LNCaP clone FGC (cell line): Measurements from ENCODE around the gene ABHD6.
A peak's percentile ranks its signal among the peaks of the same experiment; 100 is the strongest.

ENCODE experiments used
- DNase-seq: peaks from one replicate; pipeline ENCODE4 v3.0.0-alpha.2; 2011; ENCODE audit warnings: low read depth
- H3K4me3 ChIP-seq: 2 replicates; pipeline ENCODE4 v1.5.1; 2011; ENCODE audit warnings: mild to moderate bottlenecking, low read depth, low read length, control low read depth
- TF ChIP-seq, protein P1 (sequence below): IDR thresholded peaks from 2 replicates; pipeline ENCODE4 v1.5.1; 2012; ENCODE audit warnings: mild to moderate bottlenecking; ENCODE audit not compliant: control insufficient read depth, insufficient read depth; ENCODE audit errors: extremely low read depth

Gene ABHD6

DNA sequence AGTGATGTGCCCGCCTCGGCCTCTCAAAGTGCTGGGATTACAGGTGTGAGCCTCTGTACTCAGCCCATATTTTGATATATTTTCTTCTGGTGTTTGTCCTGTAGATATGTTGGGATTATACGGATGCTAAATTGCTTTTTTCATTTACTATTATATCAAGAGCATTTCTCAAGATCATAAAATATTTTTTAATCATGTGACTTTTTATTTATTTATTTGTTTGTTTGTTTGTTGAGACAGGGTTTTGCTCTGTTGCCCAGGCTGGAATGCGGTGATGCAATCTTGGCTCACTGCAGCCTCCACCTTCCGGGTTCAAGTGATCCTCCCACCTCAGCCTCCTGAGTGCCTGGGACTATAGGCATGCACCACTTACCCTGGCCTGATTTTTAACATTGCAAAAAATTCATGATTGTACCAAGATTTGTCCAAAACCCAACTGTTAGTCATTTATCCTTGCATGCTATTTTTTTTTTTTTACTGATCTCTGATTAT is 92.4 kb downstream of the ABHD6 start:
- H3K4me3 ChIP-seq: no peak overlapping the region
- DNase-seq: no peak
- TF ChIP-seq, protein P1, sequence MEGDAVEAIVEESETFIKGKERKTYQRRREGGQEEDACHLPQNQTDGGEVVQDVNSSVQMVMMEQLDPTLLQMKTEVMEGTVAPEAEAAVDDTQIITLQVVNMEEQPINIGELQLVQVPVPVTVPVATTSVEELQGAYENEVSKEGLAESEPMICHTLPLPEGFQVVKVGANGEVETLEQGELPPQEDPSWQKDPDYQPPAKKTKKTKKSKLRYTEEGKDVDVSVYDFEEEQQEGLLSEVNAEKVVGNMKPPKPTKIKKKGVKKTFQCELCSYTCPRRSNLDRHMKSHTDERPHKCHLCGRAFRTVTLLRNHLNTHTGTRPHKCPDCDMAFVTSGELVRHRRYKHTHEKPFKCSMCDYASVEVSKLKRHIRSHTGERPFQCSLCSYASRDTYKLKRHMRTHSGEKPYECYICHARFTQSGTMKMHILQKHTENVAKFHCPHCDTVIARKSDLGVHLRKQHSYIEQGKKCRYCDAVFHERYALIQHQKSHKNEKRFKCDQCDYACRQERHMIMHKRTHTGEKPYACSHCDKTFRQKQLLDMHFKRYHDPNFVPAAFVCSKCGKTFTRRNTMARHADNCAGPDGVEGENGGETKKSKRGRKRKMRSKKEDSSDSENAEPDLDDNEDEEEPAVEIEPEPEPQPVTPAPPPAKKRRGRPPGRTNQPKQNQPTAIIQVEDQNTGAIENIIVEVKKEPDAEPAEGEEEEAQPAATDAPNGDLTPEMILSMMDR: no peak

DNA sequence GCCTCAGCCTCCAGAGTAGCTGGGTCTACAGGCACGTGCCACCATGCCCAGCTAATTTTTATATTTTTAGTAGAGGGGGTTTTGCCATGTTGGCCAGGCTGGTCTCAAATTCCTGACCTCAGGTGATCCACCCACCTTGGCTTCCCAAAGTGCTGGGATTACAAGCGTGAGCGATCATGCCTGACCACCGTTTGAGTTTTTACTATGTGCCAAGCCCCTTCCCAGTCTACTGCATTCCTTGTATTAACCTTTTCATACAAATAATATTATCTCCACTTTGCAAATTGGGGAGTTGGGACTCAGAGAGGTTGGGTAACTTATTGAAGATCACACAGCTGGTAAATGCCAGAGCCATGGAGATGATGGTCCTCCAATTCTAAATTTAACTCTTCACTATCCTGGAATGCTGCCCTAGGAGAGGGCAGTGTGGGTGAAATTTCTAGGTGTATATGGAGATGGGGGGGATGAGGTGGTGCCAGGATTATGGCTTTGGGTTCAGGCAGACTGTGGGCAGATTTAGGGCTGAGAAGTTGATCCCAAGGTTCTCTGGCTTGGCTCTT is 94.1 kb downstream of the ABHD6 start:
- no peak for DNase-seq
- TF ChIP-seq, protein P1: no peak
- no peak overlapping the region for H3K4me3 ChIP-seq

DNA sequence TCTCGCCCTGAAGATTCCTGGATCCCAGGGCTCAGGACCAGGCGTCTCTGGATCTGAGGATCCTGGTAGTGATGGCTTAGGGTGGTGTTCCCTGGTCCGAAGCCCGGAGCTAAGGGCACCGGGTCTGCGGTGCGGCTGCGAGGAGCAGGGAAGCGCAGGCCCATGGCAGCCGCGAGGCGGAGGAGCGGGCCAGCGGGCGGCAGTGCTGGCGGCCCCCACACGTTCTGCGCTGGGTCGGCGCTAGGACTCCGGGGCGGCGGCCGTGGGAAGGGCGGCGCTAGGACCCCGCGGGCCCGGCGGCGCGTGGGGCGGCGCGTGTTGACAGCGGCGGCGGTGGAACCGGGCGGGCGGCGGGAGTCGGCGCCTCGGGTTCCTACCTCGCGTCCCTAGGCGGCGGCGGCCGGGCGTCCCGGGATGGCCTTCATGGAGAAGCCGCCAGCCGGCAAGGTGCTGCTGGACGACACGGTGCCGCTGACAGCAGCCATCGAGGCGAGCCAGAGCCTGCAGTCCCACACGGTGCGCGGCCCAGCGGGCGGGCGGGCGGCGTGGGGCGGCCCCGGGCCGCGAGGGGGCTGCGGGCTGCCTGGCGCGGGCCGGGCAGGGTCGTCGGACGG is 95.1 kb downstream of the ABHD6 start, which contains the start of gene PXK:
TSS of gene PXK (plus strand) at position 318 of the 614 bp plus-strand sequence. CDS start at position 415, 97 bp downstream.
- peak; percentile 21 for DNase-seq
- TF ChIP-seq, protein P1: peak; percentile 36; the same call in 1 of the 2 replicates
- peak within 1 kb of the TSS; percentile 59 for H3K4me3 ChIP-seq

DNA sequence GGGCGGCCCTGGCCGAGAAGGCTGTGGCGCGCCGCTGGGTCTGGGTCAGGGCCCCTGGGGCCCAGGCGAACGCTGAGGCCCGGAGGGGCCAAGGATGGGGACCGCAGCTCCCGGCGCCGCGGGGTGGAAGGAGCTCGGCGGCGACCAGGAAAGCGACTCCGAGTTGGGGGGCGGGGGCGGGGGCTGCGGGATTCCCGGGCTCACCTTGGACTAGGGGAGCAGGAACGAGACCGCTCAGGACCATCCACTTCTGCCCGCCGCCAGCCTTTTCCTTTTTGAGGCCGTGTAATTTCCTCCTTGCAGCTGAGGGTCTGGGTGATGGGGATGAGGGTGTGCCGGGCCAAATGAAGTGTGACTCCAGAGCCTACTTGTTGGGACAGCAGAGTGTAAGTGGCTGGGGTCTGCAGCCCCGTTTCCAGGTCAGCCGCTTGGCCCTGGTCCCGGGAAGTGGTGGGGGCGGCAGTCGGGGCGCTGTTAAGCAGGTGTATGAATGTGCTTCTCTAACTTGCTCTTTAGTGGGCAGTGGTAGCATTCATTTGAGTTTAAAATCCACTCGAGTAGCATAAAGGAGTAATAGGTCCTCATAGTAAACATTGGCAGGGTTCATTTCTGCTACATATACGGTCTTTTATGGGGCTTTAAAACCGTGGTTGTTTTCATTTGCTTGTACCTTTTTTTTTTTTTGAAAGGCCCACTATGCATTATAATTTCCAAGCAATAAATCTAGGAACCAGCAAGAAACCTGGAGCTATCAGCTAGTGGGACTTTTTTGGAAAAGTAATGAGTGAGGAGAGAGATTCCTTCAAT is 95.8 kb downstream of the ABHD6 start:
- DNase-seq: peak; percentile 50
- H3K4me3 ChIP-seq: peak overlapping the region; percentile 59
- TF ChIP-seq, protein P1: peak; percentile 44

DNA sequence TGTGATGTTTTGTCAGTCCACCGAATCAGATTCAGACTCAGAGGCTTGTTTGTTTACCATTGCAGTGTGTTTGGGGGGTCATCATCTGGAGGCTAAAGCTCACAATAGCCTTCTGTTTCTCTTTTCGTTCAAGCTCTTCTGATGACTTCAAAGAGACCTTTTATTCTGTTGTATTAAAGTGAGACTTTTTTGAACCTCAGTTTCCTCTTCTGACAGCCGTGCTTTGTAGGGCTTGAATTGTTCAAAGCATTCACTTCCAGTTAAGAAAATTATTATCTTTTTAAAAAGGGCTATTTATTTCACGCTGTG is 96.4 kb downstream of the ABHD6 start:
- H3K4me3 ChIP-seq: peak overlapping the region; percentile 59
- TF ChIP-seq, protein P1: no peak

DNA sequence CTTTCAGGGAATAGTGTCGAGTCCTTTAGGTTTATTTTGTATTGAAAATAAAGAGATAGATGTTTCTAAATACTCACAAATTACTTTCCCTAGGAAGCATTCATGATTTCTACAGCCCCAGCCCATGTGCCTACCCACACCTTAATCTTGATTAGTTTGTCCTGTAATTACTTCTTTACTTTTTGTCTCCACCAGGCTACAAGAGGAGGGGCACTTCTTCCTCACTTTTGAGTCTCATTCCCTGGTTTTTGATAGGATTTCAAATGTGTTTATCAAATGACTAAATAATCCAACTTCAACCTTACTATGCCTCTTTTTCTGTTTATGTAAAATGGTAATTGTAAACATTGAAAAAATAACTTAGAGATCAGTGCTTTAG is 96.9 kb downstream of the ABHD6 start:
- no peak for DNase-seq
- H3K4me3 ChIP-seq: no peak overlapping the region
- TF ChIP-seq, protein P1: no peak

More for the DNA sequence above, 96.4 kb downstream of the ABHD6 start:
- no peak for DNase-seq
